Dendritic cell treated with granulocyte-macrophage colony-stimulating factor and Interleukin-4, amounts not matched to agents 40 ng/mL and 50 ng/mL, for 4 days (primary cell): Measurements from ENCODE around the gene DTNB.

Experiments
- H3K27ac Mint-ChIP-seq: one replicate; pipeline ENCODE4 v1.8.0; 2022; ENCODE audit warnings: mild to moderate bottlenecking, mixed read lengths
- H3K27me3 Mint-ChIP-seq: one replicate; pipeline ENCODE4 v1.8.0; 2022; ENCODE audit warnings: mild to moderate bottlenecking, mixed read lengths
- H3K36me3 Mint-ChIP-seq: one replicate; pipeline ENCODE4 v1.8.0; 2022; ENCODE audit warnings: low read depth, mixed read lengths
- H3K4me1 Mint-ChIP-seq: one replicate; pipeline ENCODE4 v1.8.0; 2022; ENCODE audit warnings: low read depth, mixed read lengths
- H3K4me3 Mint-ChIP-seq: one replicate; pipeline ENCODE4 v1.8.0; 2022; ENCODE audit warnings: mild to moderate bottlenecking, moderate library complexity, mixed read lengths
- H3K9me3 Mint-ChIP-seq: one replicate; pipeline ENCODE4 v1.8.0; 2022; ENCODE audit warnings: mixed read lengths
- intact Hi-C: fragments of 100-400 bp; cut with micrococcal nuclease; formaldehyde crosslinking; loops from one replicate; pipeline ENCODE4 v1.15.0; 2022

DTNB gene

GRCh38 chr2:25438793-25439192 lies 234.6 kb downstream of the DTNB start:
- H3K4me1 Mint-ChIP-seq = no peaks in the 10 kb centered on the region
- no peaks in the 10 kb centered on the region for H3K9me3 Mint-ChIP-seq
- no peak overlapping the region for H3K27ac Mint-ChIP-seq
- no peaks in the 10 kb centered on the region for H3K27me3 Mint-ChIP-seq
- intact Hi-C loops = no loop called here
- no peaks in the 10 kb centered on the region for H3K36me3 Mint-ChIP-seq
- no peak overlapping the region for H3K4me3 Mint-ChIP-seq

DNA sequence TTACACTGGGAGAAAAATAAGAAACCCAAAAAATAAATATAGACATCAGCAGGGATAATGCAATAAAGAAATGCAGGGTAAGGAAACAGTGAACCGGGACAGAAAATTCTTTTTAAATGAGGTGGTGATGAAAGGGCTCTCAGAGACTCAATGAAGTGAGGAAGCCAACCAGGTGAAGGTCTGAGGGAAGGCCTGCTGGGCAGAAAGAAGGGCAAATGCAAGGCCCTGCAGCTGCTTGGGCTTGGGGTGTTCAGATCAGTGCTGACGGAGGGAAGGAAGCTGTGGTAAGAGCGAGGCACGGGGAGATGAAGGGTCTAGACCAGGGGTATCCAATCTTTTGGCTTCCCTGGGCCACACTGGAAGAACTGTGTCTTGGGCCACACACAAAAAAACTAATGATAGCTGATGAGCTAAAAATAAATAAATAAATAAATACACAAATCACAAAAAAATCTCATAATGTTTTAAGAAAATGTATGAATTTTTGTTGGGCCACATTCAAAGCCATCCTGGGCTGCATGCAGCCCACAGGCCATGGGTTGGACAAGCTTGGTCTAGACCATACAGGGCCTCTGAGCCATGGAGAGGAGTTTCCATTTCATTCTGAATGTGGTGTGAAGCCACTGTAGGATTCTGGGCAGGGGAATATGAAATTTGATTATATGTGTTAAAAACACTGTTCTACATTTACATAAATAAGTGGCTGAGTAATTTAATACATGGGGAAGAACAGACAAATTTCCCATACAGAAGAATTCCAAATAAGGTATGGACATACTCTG lies 235.3 kb downstream of the DTNB start:
- Mint-ChIP-seq H3K9me3 (no peaks in the 10 kb centered on the region), H3K27ac (no peak overlapping the region), H3K4me3 (no peak overlapping the region), H3K27me3 (no peaks in the 10 kb centered on the region), H3K4me1 (peaks cover 5% of the 10 kb centered on the region), H3K36me3 (no peaks in the 10 kb centered on the region)
- intact Hi-C loops = no loop called here

- peaks cover 8% of the 10 kb centered on the region for H3K4me1 Mint-ChIP-seq
- no peaks in the 10 kb centered on the region for H3K27me3 Mint-ChIP-seq
- no peaks in the 10 kb centered on the region for H3K36me3 Mint-ChIP-seq
- intact Hi-C loops = no loop called here
- H3K9me3 Mint-ChIP-seq = no peaks in the 10 kb centered on the region
- H3K4me3 Mint-ChIP-seq = no peak overlapping the region
- H3K27ac Mint-ChIP-seq = no peak overlapping the region
Measured at GRCh38 chr2:25435421-25435820, 238.0 kb downstream of the DTNB start.

- Mint-ChIP-seq H3K4me1 (peaks cover 8% of the 10 kb centered on the region), H3K4me3 (no peak overlapping the region), H3K36me3 (no peaks in the 10 kb centered on the region), H3K9me3 (no peaks in the 10 kb centered on the region), H3K27me3 (no peaks in the 10 kb centered on the region), H3K27ac (no peak overlapping the region)
- intact Hi-C loops = no loop called here
Measured at GRCh38 chr2:25431604-25432003, 241.8 kb downstream of the DTNB start.

- H3K4me3 Mint-ChIP-seq = no peak overlapping the region
- H3K36me3 Mint-ChIP-seq = no peaks in the 10 kb centered on the region
- peaks cover 8% of the 10 kb centered on the region for H3K4me1 Mint-ChIP-seq
- intact Hi-C loops = no loop called here
- H3K27me3 Mint-ChIP-seq = no peaks in the 10 kb centered on the region
- no peak overlapping the region for H3K27ac Mint-ChIP-seq
- H3K9me3 Mint-ChIP-seq = no peaks in the 10 kb centered on the region
Measured at GRCh38 chr2:25430556-25430955, 242.8 kb downstream of the DTNB start.

- no peaks in the 10 kb centered on the region for H3K9me3 Mint-ChIP-seq
- no peak overlapping the region for H3K4me3 Mint-ChIP-seq
- H3K4me1 Mint-ChIP-seq = peaks cover 6% of the 10 kb centered on the region
- H3K27ac Mint-ChIP-seq = no peak overlapping the region
- H3K27me3 Mint-ChIP-seq = no peaks in the 10 kb centered on the region
- H3K36me3 Mint-ChIP-seq = no peaks in the 10 kb centered on the region
- intact Hi-C loops = no loop called here
Measured at GRCh38 chr2:25426326-25426725, 247.1 kb downstream of the DTNB start.

DNA sequence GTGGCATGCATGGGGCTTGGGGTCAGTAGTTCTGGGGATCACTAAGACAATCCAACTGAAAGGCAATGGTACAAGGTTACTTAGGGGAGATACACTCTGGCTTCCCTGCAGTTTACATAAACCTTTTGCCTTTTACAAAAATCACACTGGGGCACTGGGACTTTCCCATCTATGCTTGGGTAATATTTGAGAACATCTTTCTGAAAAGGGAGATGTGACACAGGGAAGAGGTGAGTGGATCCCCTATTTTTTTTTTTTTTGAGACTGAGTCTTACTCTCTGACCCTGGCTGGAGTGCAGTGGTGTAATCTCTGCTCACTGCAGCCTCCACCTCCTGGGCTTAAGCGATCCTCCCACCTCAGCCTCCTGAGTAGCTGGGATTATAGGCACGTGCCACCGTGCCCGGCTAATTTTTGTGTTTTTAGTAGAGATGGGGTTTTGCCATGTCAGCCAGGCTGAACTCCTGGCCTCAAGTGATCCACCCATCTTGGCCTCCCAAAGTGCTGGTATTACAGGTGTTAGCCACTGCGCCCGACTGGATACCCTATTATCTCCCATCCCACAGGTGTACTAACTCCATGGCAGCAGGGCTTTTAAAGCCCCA lies 248.8 kb downstream of the DTNB start:
- Mint-ChIP-seq H3K27me3 (no peaks in the 10 kb centered on the region), H3K27ac (no peak overlapping the region), H3K4me3 (no peak overlapping the region), H3K9me3 (no peaks in the 10 kb centered on the region), H3K4me1 (peaks cover 24% of the 10 kb centered on the region), H3K36me3 (no peaks in the 10 kb centered on the region)
- intact Hi-C loops = no loop called here

DNA sequence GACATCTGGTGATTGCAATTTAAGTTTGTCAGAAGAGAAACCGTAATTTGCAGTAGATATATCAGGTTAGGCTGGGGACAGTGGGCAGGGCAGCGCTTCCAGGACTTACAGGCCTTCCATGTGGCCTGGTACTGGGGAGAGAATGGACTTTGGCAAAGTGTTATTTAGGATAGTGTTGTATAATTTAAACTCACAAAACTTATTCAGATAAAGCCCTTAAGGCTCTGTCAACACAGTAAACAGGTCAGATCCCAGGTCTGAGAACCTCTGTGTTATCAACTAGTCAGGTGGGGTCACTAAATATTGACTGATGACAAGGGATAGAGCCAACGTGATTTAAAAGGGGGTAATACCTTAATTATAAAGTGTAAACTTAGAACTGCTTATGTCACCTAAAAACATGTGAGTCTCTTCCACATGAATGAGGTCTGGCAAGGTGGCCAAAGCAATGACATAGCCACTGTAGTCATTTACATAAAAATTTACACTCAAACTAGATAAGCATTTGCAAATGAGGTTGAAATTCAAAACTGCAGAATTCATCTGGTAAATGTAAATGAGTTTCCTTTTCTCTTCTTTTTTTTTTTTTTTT lies 251.5 kb downstream of the DTNB start:
- Mint-ChIP-seq H3K4me1 (peaks cover 32% of the 10 kb centered on the region), H3K27ac (no peak overlapping the region), H3K4me3 (no peak overlapping the region), H3K9me3 (no peaks in the 10 kb centered on the region), H3K27me3 (no peaks in the 10 kb centered on the region), H3K36me3 (no peaks in the 10 kb centered on the region)
- intact Hi-C loops = no loop called here

- H3K4me1 Mint-ChIP-seq = peaks cover 32% of the 10 kb centered on the region
- H3K27ac Mint-ChIP-seq = peak overlapping the region; percentile 75
- no peaks in the 10 kb centered on the region for H3K9me3 Mint-ChIP-seq
- intact Hi-C loops = no loop called here
- H3K36me3 Mint-ChIP-seq = no peaks in the 10 kb centered on the region
- H3K27me3 Mint-ChIP-seq = no peaks in the 10 kb centered on the region
- no peak overlapping the region for H3K4me3 Mint-ChIP-seq
Measured at GRCh38 chr2:25421289-25421688, 252.1 kb downstream of the DTNB start.

- H3K4me3 Mint-ChIP-seq = no peak overlapping the region
- H3K4me1 Mint-ChIP-seq = peaks cover 32% of the 10 kb centered on the region
- no peaks in the 10 kb centered on the region for H3K27me3 Mint-ChIP-seq
- intact Hi-C loops = no loop called here
- no peaks in the 10 kb centered on the region for H3K9me3 Mint-ChIP-seq
- H3K36me3 Mint-ChIP-seq = no peaks in the 10 kb centered on the region
- H3K27ac Mint-ChIP-seq = peak overlapping the region; percentile 75
Measured at GRCh38 chr2:25420820-25421237, 252.5 kb downstream of the DTNB start.

- H3K4me1 Mint-ChIP-seq = peaks cover 32% of the 10 kb centered on the region
- no peak overlapping the region for H3K27ac Mint-ChIP-seq
- H3K9me3 Mint-ChIP-seq = no peaks in the 10 kb centered on the region
- no peaks in the 10 kb centered on the region for H3K27me3 Mint-ChIP-seq
- intact Hi-C loops = no loop called here
- H3K36me3 Mint-ChIP-seq = no peaks in the 10 kb centered on the region
- H3K4me3 Mint-ChIP-seq = no peak overlapping the region
Measured at GRCh38 chr2:25419678-25420242, 253.6 kb downstream of the DTNB start.

DNA sequence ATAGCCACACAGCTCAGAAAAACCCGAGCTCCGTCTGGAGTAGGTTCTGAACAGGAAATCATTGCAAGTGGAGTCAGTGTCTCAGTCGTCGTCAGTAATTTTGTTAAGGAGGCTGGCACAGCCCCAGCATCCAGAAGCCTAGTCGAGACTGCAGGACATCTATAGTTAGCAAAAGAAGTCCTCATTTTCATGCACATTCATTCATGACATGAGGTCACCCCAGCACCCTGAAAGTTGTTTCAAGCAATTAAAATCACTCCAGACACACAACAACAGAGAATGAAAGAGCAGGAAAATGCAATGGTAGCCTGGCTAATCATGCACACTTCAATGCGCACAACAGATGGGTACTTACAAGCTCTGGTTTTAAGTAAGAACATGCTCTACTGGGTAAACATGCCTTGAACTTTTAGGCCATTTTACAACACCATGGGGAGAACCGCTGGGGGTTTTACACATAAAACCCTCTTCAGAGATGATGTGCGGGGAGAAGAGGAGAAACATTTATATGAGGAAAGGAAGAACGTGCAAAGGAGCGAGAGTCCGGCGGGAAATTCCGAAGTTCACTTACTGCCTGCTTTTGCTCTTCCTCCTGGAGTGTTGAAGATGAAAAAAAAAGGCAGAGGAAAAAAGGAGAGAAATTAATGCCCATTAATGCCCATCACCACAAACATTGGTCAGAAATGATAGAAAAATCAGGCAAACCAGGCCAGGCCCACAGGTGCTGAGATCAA lies 254.3 kb downstream of the DTNB start:
- peaks cover 32% of the 10 kb centered on the region for H3K4me1 Mint-ChIP-seq
- intact Hi-C loops = no loop called here
- no peaks in the 10 kb centered on the region for H3K9me3 Mint-ChIP-seq
- no peak overlapping the region for H3K4me3 Mint-ChIP-seq
- H3K27ac Mint-ChIP-seq = no peak overlapping the region
- H3K36me3 Mint-ChIP-seq = no peaks in the 10 kb centered on the region
- no peaks in the 10 kb centered on the region for H3K27me3 Mint-ChIP-seq

DNA sequence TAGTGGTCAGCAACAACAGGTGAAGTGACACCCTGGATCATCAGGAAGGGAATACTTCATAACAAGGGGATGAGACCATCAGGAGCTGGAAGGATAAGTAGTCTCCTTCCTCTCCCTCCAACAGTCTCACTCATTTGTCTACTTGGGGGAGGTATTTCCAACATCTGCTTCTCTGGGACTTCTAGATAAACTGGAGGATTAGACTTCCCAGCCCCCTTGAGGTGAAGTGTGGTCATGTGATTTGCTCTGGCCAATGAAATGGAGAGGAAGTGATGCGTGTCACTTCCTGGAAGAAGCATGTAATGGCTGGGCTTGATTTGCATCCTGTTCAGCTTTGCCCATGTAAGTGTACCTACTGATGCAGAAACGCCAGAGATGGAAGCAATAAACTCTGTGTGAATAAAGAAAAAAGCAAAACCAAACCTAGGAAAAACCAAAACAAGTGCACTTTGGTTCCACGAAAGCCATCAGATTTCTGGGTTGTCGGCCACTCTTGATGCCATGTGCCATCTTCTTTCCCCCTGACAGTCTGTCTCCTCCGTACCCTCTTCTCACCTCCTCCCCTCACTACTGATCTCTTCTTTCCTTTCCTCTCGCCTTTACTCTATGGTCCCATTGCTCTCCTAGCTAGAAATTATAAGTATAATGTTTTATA lies 255.5 kb downstream of the DTNB start:
- Mint-ChIP-seq H3K9me3 (no peaks in the 10 kb centered on the region), H3K27ac (no peak overlapping the region), H3K4me1 (peaks cover 32% of the 10 kb centered on the region), H3K27me3 (no peaks in the 10 kb centered on the region), H3K4me3 (no peak overlapping the region), H3K36me3 (no peaks in the 10 kb centered on the region)
- intact Hi-C loops = no loop called here
